Occipital lobe (tissue), 2 donors: ENCODE measurements around the gene DOCK9. TPM values are rescaled to one million over a fixed set of nuclear protein-coding genes. Genes with fewer than 3 reads are reported as not detected.
"Not testable (repeated sequence)": the region's sequence is repeated elsewhere in the genome, so short reads cannot be mapped to it uniquely, and the experiment has no call there.

Experiments used
- DNase-seq: peaks from one replicate; lab custom pipeline; 2025; lab: John Stamatoyannopoulos, UW
- total RNA-seq: library from RNA; depleted of rRNA; stranded (reverse); fragments of >200 nt; gene quantifications from one replicate; pipeline ENCODE4 v1.2.3, GENCODE V29; 2014

Gene DOCK9
- total RNA-seq, 1 donor from 2014 or later = 200 TPM

GRCh38 chr13:98824376-98825160, 153.3 kb downstream of the DOCK9 start:
- no peak for DNase-seq

- DNase-seq = no peak
These were observed 154.4 kb downstream of the DOCK9 start for GRCh38 chr13:98823442-98823841.

GRCh38 chr13:98822225-98822606, 155.6 kb downstream of the DOCK9 start:
- no peak for DNase-seq

DNA sequence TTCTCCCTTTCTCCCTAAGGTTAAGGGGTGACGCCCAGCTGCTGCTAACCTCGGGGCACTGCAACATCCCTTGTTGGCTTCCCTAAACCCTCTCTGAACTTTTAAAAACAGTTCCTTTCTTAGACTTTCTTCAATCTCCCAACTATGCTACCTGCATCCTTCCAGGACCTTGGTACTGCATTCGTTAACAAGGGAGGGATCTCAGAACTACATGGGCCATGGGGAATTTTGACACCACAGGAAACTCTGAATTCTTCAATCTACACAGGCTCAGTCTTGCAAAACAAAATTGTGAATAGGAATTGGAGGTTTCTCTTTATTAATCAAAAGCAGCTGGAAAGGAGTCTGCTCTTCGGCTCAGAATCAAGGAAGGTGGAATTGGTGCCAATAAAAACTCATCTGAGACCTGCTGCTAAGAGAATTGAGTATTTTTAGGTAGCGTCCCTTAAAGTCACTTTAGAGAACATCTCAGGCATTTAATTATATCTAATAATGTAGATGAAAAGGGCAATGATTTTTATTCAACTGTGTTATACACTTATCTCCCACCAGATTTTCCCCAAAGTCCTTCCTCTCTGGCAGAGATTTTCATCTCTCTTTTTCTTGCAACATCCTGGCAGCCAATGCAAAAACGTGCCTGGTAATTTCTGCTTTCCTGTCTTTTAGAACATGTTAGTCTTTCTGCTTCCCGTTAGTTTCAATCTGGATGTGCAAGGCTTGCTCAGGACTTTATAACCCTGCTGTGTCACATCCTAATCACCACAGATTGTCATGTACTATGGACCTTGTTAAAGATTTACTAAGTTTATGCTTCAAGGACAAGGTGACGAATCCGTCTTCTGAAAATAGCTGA, 156.3 kb downstream of the DOCK9 start:
- no peak for DNase-seq

DNA sequence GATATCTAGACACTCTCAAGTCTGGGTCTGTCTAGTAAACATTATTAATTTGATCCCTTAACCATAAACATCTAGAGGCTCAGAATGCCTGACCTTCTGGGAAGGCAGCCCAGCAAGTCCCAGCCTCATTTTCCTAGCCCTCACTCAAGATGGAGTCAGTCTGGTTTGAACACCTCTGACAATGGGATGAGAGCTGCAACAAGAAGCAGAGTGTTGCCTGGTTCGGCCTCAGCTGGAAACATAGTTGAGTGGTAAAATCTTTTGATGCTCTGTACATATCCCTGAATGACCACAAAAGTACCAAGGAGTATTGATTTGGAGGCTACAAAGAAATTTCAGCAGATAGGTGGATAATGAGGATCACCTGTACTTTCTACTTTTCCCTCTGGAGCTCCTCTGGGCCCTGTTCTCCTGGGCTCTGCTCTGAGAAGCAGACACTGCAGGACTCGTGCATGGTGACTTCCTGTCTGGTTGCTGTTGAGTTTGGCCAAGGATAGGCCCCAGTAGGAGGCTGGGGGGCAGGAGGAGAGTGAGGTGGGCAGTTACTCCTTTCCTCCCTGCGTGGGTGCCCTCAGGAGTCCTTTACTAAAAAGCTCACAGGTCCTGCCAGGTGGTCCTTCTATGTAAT, 157.0 kb downstream of the DOCK9 start:
- DNase-seq = no peak

DNA sequence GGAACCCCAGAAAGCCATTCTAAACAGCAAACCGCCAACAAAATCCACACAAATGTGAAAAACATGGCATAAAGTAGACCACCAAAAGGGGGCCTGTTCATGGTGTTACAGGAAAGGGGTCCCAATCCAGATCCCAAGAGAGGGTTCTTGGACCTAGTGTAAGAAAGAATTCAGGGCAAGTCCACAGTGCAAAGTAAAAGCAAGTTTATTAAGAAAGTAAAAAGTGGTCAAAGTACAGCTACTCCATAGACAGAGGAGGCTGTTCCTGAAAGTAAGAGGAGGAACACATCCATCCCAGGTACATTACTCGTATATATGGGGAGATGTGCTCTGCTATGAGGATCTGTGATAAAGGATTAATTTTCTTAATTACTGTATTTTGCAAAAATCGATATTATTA, 157.6 kb downstream of the DOCK9 start:
- DNase-seq = no peak

DNA sequence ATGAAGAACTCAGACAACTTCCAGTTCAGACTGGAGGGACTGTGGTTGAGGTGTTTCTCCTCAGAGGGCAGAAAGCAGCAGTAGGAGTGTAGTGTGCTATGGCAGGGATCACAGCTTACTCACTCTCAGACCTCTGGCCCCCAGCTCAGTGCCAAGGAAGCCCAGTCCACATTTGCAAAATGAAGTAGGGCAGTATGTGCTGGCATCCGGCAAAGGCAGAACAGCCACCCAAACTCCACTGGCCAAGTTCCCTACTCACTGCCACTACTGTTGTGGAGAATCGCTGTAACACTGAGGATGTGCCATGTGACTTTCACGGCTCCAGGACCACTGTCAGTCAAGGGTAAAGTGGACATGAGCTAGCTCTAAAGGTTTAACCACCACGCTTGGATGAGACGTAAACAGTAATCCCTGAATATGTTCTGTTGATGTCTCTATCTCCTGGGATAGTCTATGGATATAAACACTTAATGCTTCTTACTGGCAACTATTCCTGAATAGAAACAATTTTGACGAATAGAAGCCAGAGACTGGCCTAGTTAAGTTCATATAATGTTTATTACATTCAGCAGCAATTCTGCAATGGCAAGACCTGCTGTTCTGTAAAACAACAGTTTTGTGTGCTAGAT, 158.4 kb downstream of the DOCK9 start:
- no peak for DNase-seq

- DNase-seq = no peak
These were observed 161.5 kb downstream of the DOCK9 start for GRCh38 chr13:98816406-98816805.

DNA sequence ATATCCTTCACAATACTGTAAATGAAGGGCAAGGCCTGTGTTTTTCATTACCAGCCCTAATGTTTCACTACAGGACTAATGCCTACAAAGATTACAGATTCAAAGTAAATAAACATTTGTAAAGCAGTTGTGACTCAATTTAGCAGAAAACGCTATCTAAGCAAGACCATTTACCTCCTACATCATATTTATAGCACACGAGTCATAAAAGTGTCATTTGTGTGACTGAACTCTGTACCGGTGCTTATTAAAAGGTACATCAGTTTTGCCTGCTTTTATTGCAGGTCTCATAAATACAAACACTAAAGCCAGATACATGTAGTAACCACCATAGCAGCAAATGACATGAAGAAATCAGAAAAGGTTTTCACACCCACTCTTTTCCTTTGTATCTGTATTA, 163.9 kb downstream of the DOCK9 start:
- DNase-seq = no peak

GRCh38 chr13:98812186-98812790, 165.6 kb downstream of the DOCK9 start:
- DNase-seq = not testable (repeated sequence)

GRCh38 chr13:98810746-98811145, 167.1 kb downstream of the DOCK9 start:
- no peak for DNase-seq

DNA sequence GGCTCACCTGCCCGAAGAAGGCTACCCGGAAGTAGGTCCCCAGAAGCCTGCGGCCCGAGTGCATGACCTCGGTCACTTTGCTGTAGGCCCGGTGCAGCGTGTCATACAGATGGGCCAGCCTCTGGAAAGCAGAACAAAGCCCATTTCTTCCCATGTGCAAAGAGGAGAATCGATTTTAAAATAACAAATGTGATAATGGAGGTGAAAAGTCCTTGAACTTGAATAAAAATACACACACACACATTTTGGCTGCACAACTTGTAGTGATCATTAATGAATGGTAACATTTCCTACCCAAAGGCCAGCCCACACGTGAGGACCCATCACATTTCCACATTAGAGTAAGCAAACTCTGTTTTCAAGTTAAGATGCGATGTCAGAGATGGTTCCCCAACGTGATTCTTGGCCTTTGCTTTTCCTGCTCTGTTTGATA, 168.5 kb downstream of the DOCK9 start:
- DNase-seq = no peak

DNA sequence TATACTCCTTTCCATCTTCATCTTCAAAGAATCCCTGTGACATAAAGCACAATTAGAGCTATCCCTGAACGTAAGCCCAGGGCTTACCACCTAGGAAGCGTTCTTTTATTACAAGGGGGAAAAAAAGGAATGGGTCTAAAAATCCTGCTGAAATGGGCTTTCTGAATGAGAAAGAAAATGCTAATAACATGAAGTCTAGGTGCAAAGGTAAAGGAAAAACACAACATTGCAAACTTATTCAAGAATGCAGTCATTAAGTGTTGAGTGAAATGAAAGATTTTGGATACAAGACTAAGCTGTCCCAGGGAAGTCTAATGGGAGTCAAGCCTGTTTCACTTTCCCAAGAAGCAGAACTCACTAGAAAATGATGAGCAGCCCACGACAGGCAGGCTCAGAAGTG, 170.1 kb downstream of the DOCK9 start:
- DNase-seq = no peak

DNA sequence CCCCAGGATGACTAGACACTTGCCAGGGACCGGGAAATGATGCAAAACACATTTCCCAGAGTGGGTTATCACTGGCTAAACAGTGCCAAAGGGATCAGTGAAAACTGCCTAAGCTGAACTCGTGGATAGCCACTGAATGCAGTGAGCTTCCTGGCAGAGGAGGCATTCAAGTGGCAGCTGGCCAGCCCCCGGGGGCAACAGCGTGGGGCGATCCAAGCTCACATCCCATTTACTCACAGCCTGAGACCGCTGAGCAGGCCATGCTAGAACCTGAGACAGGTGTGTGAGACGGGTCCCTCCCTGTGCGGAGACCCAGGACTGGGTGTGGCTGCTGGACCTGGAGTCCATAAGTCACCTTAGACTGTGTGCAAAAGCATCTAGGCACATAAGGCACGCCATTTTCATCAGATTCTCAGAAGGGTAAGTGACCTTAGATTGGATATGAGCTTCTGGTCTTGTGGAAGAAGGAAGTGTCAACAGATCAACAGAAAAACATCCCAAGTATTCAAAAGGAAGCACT, 173.5 kb downstream of the DOCK9 start:
- no peak for DNase-seq

GRCh38 chr13:98803921-98804320, 173.9 kb downstream of the DOCK9 start:
- no peak for DNase-seq

- DNase-seq = no peak
These were observed 174.7 kb downstream of the DOCK9 start for GRCh38 chr13:98803111-98803561.

DNA sequence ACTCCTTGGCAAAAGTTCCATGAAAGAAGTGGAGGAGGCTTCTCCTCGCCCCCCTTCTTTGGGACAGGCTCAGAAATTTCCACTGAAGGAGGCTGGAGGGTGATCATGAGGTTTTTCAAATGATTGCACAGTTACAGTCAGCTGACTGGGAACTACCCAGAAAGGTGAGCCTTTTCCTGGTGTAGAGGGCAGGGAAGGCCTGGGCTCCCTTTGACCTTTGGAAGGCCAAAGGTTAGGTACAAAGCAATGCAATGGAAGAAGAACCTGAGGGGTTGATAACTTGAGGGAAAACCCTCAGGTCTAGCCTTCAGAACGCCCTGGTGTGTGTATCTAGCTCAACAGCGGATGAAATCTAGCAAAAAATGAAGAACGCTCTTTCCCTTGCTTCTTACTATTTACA, 175.3 kb downstream of the DOCK9 start:
- DNase-seq = no peak

DNA sequence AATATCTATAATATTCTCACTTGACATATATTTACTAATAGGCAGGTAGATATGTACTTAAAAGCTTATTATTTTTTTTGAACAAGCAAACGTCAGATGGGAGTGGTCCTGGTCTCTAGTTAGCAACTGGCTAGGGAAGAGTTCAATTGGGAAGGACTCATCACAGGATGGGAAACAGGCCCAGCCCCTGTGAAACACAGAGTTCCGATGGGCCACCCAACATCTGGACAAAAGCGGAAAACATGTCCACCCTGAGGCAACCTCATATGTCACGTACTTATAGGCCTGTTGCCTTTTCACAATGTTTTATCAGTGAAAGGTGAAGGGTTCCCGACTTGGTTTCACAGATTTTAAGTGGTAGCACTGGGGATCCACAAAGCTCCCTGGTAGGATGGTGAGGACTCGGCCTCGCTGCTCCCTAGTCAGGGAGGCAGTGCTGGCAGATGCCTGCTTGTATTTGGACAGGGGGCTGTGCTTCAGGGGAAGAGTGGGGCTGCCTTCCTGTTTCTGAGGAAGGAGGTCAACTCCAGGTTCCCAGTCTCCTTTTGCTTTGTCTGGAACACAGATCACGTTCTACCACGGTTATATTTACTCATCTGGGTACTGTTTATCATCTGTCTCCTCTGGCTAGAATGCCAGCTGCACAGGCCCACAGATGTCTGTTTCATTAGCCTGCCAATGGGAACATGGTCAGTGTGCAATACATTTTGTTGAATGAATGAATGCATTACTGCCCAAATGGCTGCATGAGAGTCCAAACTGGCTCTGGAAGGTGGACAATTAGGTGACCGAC, 176.0 kb downstream of the DOCK9 start:
- DNase-seq = no peak

DNA sequence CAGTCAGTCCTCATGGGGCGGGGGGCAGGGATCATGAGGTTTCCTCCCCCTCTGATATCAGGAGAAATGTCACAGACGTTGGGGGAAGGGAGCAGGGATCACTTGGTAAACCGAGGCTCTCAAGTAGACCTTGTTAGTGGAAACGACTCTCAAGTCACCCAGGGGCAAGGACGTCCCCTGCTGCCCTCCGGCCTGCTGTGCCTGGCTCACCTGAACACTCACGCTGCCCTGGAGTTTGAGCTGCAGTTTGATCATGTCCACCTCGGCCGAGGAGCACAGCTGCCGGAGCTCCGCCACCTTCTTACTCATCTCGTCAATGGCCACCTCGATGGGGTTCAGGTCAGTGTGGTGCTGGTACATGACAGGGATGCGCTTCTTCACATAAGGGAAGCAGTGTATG, 177.8 kb downstream of the DOCK9 start:
- DNase-seq = no peak
